RCC 7860 (cell line): ENCODE results near the gene HOXD13.

Experiments
- DNase-seq: peaks from one replicate; pipeline ENCODE4 v3.0.0-alpha.2; 2015; ENCODE audit warnings: low spot score
- FAIRE-seq: peaks from 2 replicates; lab custom pipeline; 2012; peaks lifted over from hg19 to GRCh38; lab: Jason Lieb, UNC

The HOXD13 gene

GRCh38 chr2:176080540-176081375 is 11.8 kb upstream of the HOXD13 start:
- DNase-seq (no peak), FAIRE-seq (no peak)

- no peak for DNase-seq
- no peak for FAIRE-seq
Measured at GRCh38 chr2:176081376-176081836, 11.1 kb upstream of the HOXD13 start.

GRCh38 chr2:176081837-176082524 is 10.5 kb upstream of the HOXD13 start:
- DNase-seq: no peak
- FAIRE-seq: no peak

GRCh38 chr2:176082525-176082823 is 10.0 kb upstream of the HOXD13 start:
- DNase-seq (no peak), FAIRE-seq (no peak)

GRCh38 chr2:176082824-176083751 is 9.4 kb upstream of the HOXD13 start:
- DNase-seq (no peak), FAIRE-seq (no peak)

GRCh38 chr2:176083796-176084261 is 8.7 kb upstream of the HOXD13 start, which contains the start of gene EVX2:
Gene EVX2, minus strand, starts transcription at chr2:176083962. Its CDS starts 186 bp downstream, at chr2:176083776.
- FAIRE-seq (no peak), DNase-seq (no peak)

- DNase-seq: no peak
- FAIRE-seq: no peak
Measured at GRCh38 chr2:176084611-176085119, 7.9 kb upstream of the HOXD13 start.

- DNase-seq (no peak), FAIRE-seq (no peak)
Measured at GRCh38 chr2:176085120-176085788, 7.3 kb upstream of the HOXD13 start.

GRCh38 chr2:176085861-176086771 is 6.4 kb upstream of the HOXD13 start:
- no peak for DNase-seq
- FAIRE-seq: no peak

GRCh38 chr2:176087330-176088047 is 5.0 kb upstream of the HOXD13 start:
- FAIRE-seq (no peak), DNase-seq (no peak)

- peak; percentile 20 for DNase-seq
- FAIRE-seq: no peak
Measured at GRCh38 chr2:176088048-176088936, 4.2 kb upstream of the HOXD13 start.

GRCh38 chr2:176088937-176089842 is 3.3 kb upstream of the HOXD13 start:
- FAIRE-seq (no peak), DNase-seq (no peak)

- FAIRE-seq: no peak
- DNase-seq: no peak
Measured at GRCh38 chr2:176089843-176090395, 2.6 kb upstream of the HOXD13 start.

GRCh38 chr2:176090862-176091261 is 1.7 kb upstream of the HOXD13 start:
- FAIRE-seq (no peak), DNase-seq (no peak)

- no peak for DNase-seq
- no peak for FAIRE-seq
Measured at GRCh38 chr2:176091329-176092258, 927 bp upstream of the HOXD13 start.
